ENCODE data around the gene SORT1. TPM values are rescaled to one million over a fixed set of nuclear protein-coding genes. Genes with fewer than 3 reads are reported as not detected.
"Not testable (repeated sequence)": the region's sequence is repeated elsewhere in the genome, so short reads cannot be mapped to it uniquely, and the experiment has no call there.

The SORT1 gene
- polyA plus RNA-seq, 1 of the 3 experiments (the other 2 are of a cell fraction) = 8.5 TPM

DNA sequence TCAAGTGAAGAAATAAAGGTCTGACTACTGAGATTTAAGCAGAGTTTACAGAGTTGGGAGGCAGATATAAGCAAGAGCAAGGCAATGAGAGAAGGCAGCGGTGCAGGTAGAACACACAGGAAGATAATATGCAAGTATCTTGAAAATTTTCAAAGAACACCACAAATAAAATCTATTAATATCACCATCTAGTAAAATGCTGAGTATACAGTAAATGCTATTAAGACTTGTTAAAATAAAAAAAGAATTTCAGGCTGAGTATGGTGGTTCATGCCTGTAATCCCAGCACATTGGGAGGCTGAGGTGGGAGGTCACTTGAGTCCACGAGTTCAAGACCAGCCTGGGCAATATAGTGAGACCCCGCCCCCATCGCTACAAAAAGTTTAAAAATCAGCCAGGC, 20.0 kb downstream of the SORT1 start (continued):
- TF ChIP-seq, protein P1, sequence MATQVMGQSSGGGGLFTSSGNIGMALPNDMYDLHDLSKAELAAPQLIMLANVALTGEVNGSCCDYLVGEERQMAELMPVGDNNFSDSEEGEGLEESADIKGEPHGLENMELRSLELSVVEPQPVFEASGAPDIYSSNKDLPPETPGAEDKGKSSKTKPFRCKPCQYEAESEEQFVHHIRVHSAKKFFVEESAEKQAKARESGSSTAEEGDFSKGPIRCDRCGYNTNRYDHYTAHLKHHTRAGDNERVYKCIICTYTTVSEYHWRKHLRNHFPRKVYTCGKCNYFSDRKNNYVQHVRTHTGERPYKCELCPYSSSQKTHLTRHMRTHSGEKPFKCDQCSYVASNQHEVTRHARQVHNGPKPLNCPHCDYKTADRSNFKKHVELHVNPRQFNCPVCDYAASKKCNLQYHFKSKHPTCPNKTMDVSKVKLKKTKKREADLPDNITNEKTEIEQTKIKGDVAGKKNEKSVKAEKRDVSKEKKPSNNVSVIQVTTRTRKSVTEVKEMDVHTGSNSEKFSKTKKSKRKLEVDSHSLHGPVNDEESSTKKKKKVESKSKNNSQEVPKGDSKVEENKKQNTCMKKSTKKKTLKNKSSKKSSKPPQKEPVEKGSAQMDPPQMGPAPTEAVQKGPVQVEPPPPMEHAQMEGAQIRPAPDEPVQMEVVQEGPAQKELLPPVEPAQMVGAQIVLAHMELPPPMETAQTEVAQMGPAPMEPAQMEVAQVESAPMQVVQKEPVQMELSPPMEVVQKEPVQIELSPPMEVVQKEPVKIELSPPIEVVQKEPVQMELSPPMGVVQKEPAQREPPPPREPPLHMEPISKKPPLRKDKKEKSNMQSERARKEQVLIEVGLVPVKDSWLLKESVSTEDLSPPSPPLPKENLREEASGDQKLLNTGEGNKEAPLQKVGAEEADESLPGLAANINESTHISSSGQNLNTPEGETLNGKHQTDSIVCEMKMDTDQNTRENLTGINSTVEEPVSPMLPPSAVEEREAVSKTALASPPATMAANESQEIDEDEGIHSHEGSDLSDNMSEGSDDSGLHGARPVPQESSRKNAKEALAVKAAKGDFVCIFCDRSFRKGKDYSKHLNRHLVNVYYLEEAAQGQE (IDR thresholded peaks at IDR 0.05; ENCODE audit: low read depth, low read length) = no peak
- TF ChIP-seq, protein P2, sequence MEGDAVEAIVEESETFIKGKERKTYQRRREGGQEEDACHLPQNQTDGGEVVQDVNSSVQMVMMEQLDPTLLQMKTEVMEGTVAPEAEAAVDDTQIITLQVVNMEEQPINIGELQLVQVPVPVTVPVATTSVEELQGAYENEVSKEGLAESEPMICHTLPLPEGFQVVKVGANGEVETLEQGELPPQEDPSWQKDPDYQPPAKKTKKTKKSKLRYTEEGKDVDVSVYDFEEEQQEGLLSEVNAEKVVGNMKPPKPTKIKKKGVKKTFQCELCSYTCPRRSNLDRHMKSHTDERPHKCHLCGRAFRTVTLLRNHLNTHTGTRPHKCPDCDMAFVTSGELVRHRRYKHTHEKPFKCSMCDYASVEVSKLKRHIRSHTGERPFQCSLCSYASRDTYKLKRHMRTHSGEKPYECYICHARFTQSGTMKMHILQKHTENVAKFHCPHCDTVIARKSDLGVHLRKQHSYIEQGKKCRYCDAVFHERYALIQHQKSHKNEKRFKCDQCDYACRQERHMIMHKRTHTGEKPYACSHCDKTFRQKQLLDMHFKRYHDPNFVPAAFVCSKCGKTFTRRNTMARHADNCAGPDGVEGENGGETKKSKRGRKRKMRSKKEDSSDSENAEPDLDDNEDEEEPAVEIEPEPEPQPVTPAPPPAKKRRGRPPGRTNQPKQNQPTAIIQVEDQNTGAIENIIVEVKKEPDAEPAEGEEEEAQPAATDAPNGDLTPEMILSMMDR (IDR thresholded peaks at IDR 0.05) = no peak
- TF ChIP-seq YY1 (IDR thresholded peaks at IDR 0.05; ENCODE audit: low read depth) (no peak), TAF1 (IDR thresholded peaks at IDR 0.05; ENCODE audit: borderline replicate concordance, low read depth, low read length) (no peak), POLR2AphosphoS5 (IDR thresholded peaks at IDR 0.05; ENCODE audit: low read depth, low read length) (no peak)

DNA sequence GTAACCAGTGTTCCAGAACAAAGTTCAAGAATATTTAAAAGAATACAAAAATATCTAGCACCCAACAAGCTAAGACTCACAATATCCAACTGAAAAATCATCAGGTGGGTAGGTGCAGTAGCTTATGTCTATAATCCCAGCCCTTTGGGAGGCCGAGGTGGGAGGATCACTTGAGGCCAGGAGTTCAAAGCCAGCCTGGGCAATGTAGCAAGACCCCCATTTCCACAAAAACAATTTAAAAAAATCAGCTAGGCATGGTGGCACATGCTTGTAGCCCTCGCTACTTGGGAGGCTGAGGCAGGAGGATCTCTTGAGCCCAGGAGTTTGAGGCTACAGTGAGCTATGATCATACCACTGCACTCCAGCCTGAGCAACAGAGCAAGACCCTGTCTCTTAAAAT, 24.0 kb downstream of the SORT1 start:
- H3K27ac ChIP-seq (ENCODE audit: low read depth in 2 of 2, low read length in 1 of 2); DNase-seq; H3K9me3 ChIP-seq; H3K27me3 ChIP-seq (ENCODE audit: insufficient read depth); H3K9me2 ChIP-seq; POLR2A ChIA-PET; H3K9ac ChIP-seq; H3K4me3 ChIP-seq (ENCODE audit: low read depth in 2 of 2, low read length in 1 of 2); H3K36me3 ChIP-seq (replicated peaks in 1 of 2; ENCODE audit: control insufficient read depth in 1 of 2, insufficient read depth in 2 of 2, low read length in 1 of 2); H3K4me2 ChIP-seq; H4K20me1 ChIP-seq (ENCODE audit: insufficient read depth); H2AFZ ChIP-seq (ENCODE audit: low read depth): not testable (repeated sequence)
- H3K4me1 ChIP-seq (ENCODE audit: control insufficient read depth in 1 of 2, insufficient read depth in 2 of 2, low read depth in 1 of 2, low read length in 1 of 2) = peaks cover 0 to 21% of the 10 kb centered on the region in 2 experiments; a peak in 1 of 4 replicates
- H3F3A ChIP-seq (replicated peaks; ENCODE audit: insufficient read depth) = peaks cover 45% of the 10 kb centered on the region
- H3K79me2 ChIP-seq (ENCODE audit: insufficient read depth) = peaks cover 43% of the 10 kb centered on the region; the same call in 1 of the 2 replicates
- CTCF ChIA-PET = interaction anchor here (1.1 to 1.4 kb wide), 2 partner anchors 9 to 25 kb away, joined by 3 to 5 read pairs; no protein-coding TSS in a partner anchor
- 97% methylated on average over 2 of the region's 2 CpGs for WGBS (ENCODE audit: low lambda C conversion rate)

DNA sequence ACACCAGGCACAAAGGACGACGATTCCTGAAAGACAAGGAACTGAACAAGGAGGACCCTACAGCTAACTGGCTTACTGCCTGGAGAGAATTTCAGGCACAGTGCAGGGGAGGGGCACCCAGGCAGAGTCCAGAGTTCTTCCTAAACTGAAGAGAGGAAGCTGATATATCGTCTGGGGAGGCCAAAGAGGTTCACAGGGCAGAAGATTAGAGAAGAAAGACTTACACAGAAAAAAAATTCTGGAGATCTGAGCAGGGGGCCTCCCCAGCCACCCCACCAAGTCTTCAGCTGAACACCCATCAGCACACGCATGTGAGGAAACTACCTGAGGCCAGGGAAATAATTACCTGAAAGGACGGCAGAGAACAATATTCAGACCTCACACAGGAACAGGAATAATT, 24.6 kb downstream of the SORT1 start:
- Histone ChIP-seq H3F3A (replicated peaks; ENCODE audit: insufficient read depth) (peaks cover 45% of the 10 kb centered on the region), H3K9me2 (no peaks in the 10 kb centered on the region), H3K4me2 (no peak overlapping the region), H2AFZ (ENCODE audit: low read depth) (no peak overlapping the region), H3K27me3 (ENCODE audit: insufficient read depth) (no peaks in the 10 kb centered on the region), H3K9me3 (no peaks in the 10 kb centered on the region), H3K9ac (no peak overlapping the region), H3K79me2 (ENCODE audit: insufficient read depth) (peaks cover 44% of the 10 kb centered on the region; the same call in 1 of the 2 replicates), H3K4me3 (ENCODE audit: low read depth in 2 of 2, low read length in 1 of 2) (no peak overlapping the region), H3K27ac (ENCODE audit: low read depth in 2 of 2, low read length in 1 of 2) (no peak overlapping the region), H3K36me3 (replicated peaks in 1 of 2; ENCODE audit: control insufficient read depth in 1 of 2, insufficient read depth in 2 of 2, low read length in 1 of 2) (no peaks in the 10 kb centered on the region), H4K20me1 (ENCODE audit: insufficient read depth) (no peaks in the 10 kb centered on the region), H3K4me1 (ENCODE audit: control insufficient read depth in 1 of 2, insufficient read depth in 2 of 2, low read depth in 1 of 2, low read length in 1 of 2) (peaks cover 0 to 26% of the 10 kb centered on the region in 2 experiments; a peak in 1 of 4 replicates)
- ChIA-PET POLR2A (no interaction called here), CTCF (interaction anchor here (1.1 to 1.4 kb wide), 2 partner anchors 10 to 26 kb away, joined by 3 to 5 read pairs; no protein-coding TSS in a partner anchor)
- DNase-seq = no peak
- no peak for TF ChIP-seq RFX5 (IDR thresholded peaks at IDR 0.05; ENCODE audit: low read length)
- no peak for TF ChIP-seq GABPA (IDR thresholded peaks at IDR 0.05; ENCODE audit: low read depth)
- no peak for TF ChIP-seq EZH2phosphoT487 (IDR thresholded peaks at IDR 0.05; ENCODE audit: borderline replicate concordance, low read depth)
- TF ChIP-seq RXRA (IDR thresholded peaks at IDR 0.05; ENCODE audit: borderline replicate concordance, low read depth) = no peak
- TF ChIP-seq TCF12 (IDR thresholded peaks at IDR 0.05) = no peak
- TF ChIP-seq JUND (IDR thresholded peaks at IDR 0.05) = no peak
- WGBS (ENCODE audit: low lambda C conversion rate) = 92% methylated on average over 5 of the region's 5 CpGs
